COLO829 (cell line): ENCODE measurements around the gene STOX1.
"Not testable (repeated sequence)": the region's sequence is repeated elsewhere in the genome, so short reads cannot be mapped to it uniquely, and the experiment has no call there.

Experiments
- DNase-seq: peaks from one replicate; pipeline ENCODE4 v3.0.0; 2012; ENCODE audit warnings: low spot score

Gene STOX1

GRCh38 chr10:68828833-68829232 is 1.5 kb downstream of the STOX1 start:
- DNase-seq = no peak

GRCh38 chr10:68829521-68829920 is 2.2 kb downstream of the STOX1 start:
- no peak for DNase-seq

- DNase-seq = no peak
Measured at GRCh38 chr10:68829952-68830351, 2.6 kb downstream of the STOX1 start.

- no peak for DNase-seq
Measured at GRCh38 chr10:68831961-68832455, 4.7 kb downstream of the STOX1 start.

- no peak for DNase-seq
Measured at GRCh38 chr10:68832601-68833000, 5.3 kb downstream of the STOX1 start.

GRCh38 chr10:68837626-68838322 is 10.4 kb downstream of the STOX1 start:
- DNase-seq = no peak

GRCh38 chr10:68840650-68841049 is 13.3 kb downstream of the STOX1 start:
- not testable (repeated sequence) for DNase-seq

- DNase-seq = no peak
Measured at GRCh38 chr10:68848281-68848680, 20.9 kb downstream of the STOX1 start.

GRCh38 chr10:68848806-68849205 is 21.5 kb downstream of the STOX1 start:
- no peak for DNase-seq

- DNase-seq = no peak
Measured at GRCh38 chr10:68856352-68856751, 29.0 kb downstream of the STOX1 start.

GRCh38 chr10:68857005-68857404 is 29.7 kb downstream of the STOX1 start:
- DNase-seq = no peak

GRCh38 chr10:68861253-68861652 is 33.9 kb downstream of the STOX1 start:
- DNase-seq = no peak

GRCh38 chr10:68864611-68865010 is 37.3 kb downstream of the STOX1 start:
- DNase-seq = no peak

GRCh38 chr10:68868173-68868572 is 40.8 kb downstream of the STOX1 start:
- not testable (repeated sequence) for DNase-seq

GRCh38 chr10:68869623-68870022 is 42.3 kb downstream of the STOX1 start:
- DNase-seq = no peak

GRCh38 chr10:68870061-68870460 is 42.7 kb downstream of the STOX1 start:
- DNase-seq = no peak

GRCh38 chr10:68870545-68871104 is 43.3 kb downstream of the STOX1 start:
- DNase-seq = no peak

- DNase-seq = no peak
Measured at GRCh38 chr10:68871105-68871711, 43.9 kb downstream of the STOX1 start.

- no peak for DNase-seq
Measured at GRCh38 chr10:68871731-68872342, 44.5 kb downstream of the STOX1 start.

GRCh38 chr10:68876246-68877138 is 49.2 kb downstream of the STOX1 start:
- DNase-seq = no peak

GRCh38 chr10:68877482-68878110 is 50.3 kb downstream of the STOX1 start:
- no peak for DNase-seq
